Endothelial cell of umbilical vein (primary cell): Measurements from ENCODE around the gene LAMC3. TPM values are rescaled to one million over a fixed set of nuclear protein-coding genes. Genes with fewer than 3 reads are reported as not detected.

Experiments
- BruUV-seq: library from RNA; stranded (reverse); fragments of 400-500 nt; replicated peaks from 2 replicates; lab custom pipeline; 2021; lab: Mats Ljungman, UMichigan
- CTCF ChIA-PET: fragments of 300-600, 350-600 bp; sonication (Branson Sonifier 250); formaldehyde crosslinking; loops from one replicate; lab custom pipeline; 2021; ENCODE audit warnings: antibody characterized with exemption, inconsistent platforms; lab: Charles Lee
- POLR2A ChIA-PET: fragments of 300-600, 350-600 bp; sonication (Branson Sonifier 250); formaldehyde crosslinking; loops from one replicate; lab custom pipeline; 2021; ENCODE audit warnings: antibody characterized with exemption, inconsistent platforms; lab: Charles Lee
- DNase-seq: peaks from one replicate; pipeline ENCODE4 v3.0.0-alpha.2; 2011; ENCODE audit warnings: low read depth, low spot score
- FAIRE-seq: peaks from 2 replicates; lab custom pipeline; 2011; peaks lifted over from hg19 to GRCh38; lab: Jason Lieb, UNC
- H2AFZ ChIP-seq: 2 replicates; pipeline ENCODE4 v1.6.0; 2012; ENCODE audit warnings: low read depth, low read length, control low read depth, inconsistent platforms
- H3K27ac ChIP-seq: 2 replicates; pipeline ENCODE4 v1.5.1; 2011; ENCODE audit warnings: low read depth, mild to moderate bottlenecking, control low read depth, low read length, moderate library complexity; ENCODE audit not compliant: insufficient read depth
- H3K27me3 ChIP-seq, 2 experiments: 2 replicates each; pipeline versions ENCODE4 v1.6.0 to v1.6.1; 2011; ENCODE audit warnings: low read length in 2 of 2, mixed read lengths in 1 of 2; ENCODE audit not compliant: control insufficient read depth in 2 of 2, insufficient read depth in 2 of 2
- H3K36me3 ChIP-seq, 2 experiments: 2 replicates in 1 of 2; 3 replicates in 1 of 2; pipeline ENCODE4 v1.5.1; 2011; ENCODE audit warnings: low read length in 2 of 2, mild to moderate bottlenecking in 1 of 2, moderate library complexity in 1 of 2; ENCODE audit not compliant: control insufficient read depth in 2 of 2, insufficient read depth in 2 of 2; ENCODE audit errors: extremely low read depth in 1 of 2
- H3K4me1 ChIP-seq: 3 replicates; pipeline ENCODE4 v1.5.1; 2011; ENCODE audit warnings: mild to moderate bottlenecking, low read length; ENCODE audit not compliant: control insufficient read depth, insufficient read depth; ENCODE audit errors: extremely low read depth
- H3K4me2 ChIP-seq: 2 replicates; pipeline ENCODE4 v1.6.1; 2011; ENCODE audit warnings: low read length, control low read depth, mixed read lengths; ENCODE audit not compliant: insufficient read depth
- H3K4me3 ChIP-seq, 3 experiments: fragments of 200-600 bp in 1 of 3; sonication (generic), shearing (Covaris generic) in 1 of 3; replicated peaks in 1 of 3; 2 replicates each; pipeline ENCODE4 v1.5.1; 2011 to 2016; ENCODE audit warnings: control low read depth in 3 of 3, low read length in 3 of 3, mild to moderate bottlenecking in 2 of 3, inconsistent platforms in 1 of 3, low read depth in 1 of 3, moderate library complexity in 1 of 3; ENCODE audit not compliant: insufficient read depth in 1 of 3
- H3K79me2 ChIP-seq: 2 replicates; pipeline ENCODE4 v1.6.0; 2012; ENCODE audit warnings: low read length, inconsistent platforms; ENCODE audit not compliant: control insufficient read depth, insufficient read depth
- H3K9ac ChIP-seq: replicated peaks from 2 replicates; pipeline ENCODE3; 2011; ENCODE audit warnings: low read length, control low read depth; ENCODE audit not compliant: insufficient read depth; ENCODE audit errors: extremely low read depth
- H3K9me1 ChIP-seq: replicated peaks from 3 replicates; pipeline ENCODE4 v1.6.0; 2011; ENCODE audit warnings: mild to moderate bottlenecking, low read length; ENCODE audit not compliant: control insufficient read depth, insufficient read depth; ENCODE audit errors: extremely low read depth
- H3K9me3 ChIP-seq: replicated peaks from 2 replicates; pipeline ENCODE4 v1.5.1; 2012; ENCODE audit warnings: low read length, inconsistent platforms; ENCODE audit not compliant: control insufficient read depth, insufficient read depth
- H4K20me1 ChIP-seq: replicated peaks from 2 replicates; pipeline ENCODE3; 2011; ENCODE audit warnings: mild to moderate bottlenecking, low read length; ENCODE audit not compliant: control insufficient read depth, insufficient read depth; ENCODE audit errors: extremely low read depth
- CTCF ChIP-seq, 2 donors: IDR thresholded peaks; 1 replicate in 1 of 2; 2 replicates in 1 of 2; pipeline ENCODE4 v1.5.1; 2011; ENCODE audit warnings: low read length in 2 of 2, mild to moderate bottlenecking in 2 of 2, moderate library complexity in 2 of 2, control low read depth in 1 of 2, inconsistent platforms in 1 of 2, low read depth in 1 of 2; ENCODE audit not compliant: insufficient read depth in 1 of 2; ENCODE audit errors: extremely low read depth in 1 of 2
- EZH2 ChIP-seq: IDR thresholded peaks from 2 replicates; pipeline ENCODE4 v1.6.1; 2012; ENCODE audit warnings: borderline replicate concordance, low read depth, mild to moderate bottlenecking, moderate library complexity, low read length, inconsistent platforms; ENCODE audit not compliant: severe bottlenecking
- FOS ChIP-seq: IDR thresholded peaks from 2 replicates; pipeline ENCODE4 v1.6.1; 2011; ENCODE audit warnings: mild to moderate bottlenecking, low read length, moderate library complexity, borderline replicate concordance; ENCODE audit not compliant: insufficient read depth
- GATA2 ChIP-seq: IDR thresholded peaks from 2 replicates; pipeline ENCODE4 v1.7.0; 2011; ENCODE audit warnings: low read depth, mild to moderate bottlenecking, moderate library complexity, mixed read lengths, low read length; ENCODE audit not compliant: insufficient read length, insufficient read depth
- JUN ChIP-seq: IDR thresholded peaks from 2 replicates; pipeline ENCODE4 v1.6.1; 2011; ENCODE audit warnings: borderline replicate concordance, low read depth; ENCODE audit not compliant: insufficient read length, insufficient read depth
- MAX ChIP-seq: IDR thresholded peaks from 2 replicates; pipeline ENCODE4 v1.6.1; 2011; ENCODE audit not compliant: insufficient read depth, insufficient read length
- MYC ChIP-seq: IDR thresholded peaks from one replicate; pipeline ENCODE4 v1.6.1; 2011; ENCODE audit warnings: mild to moderate bottlenecking, low read depth, low read length
- POLR2A ChIP-seq: IDR thresholded peaks from 2 replicates; pipeline ENCODE4 v1.6.1; 2012; ENCODE audit warnings: low read depth, mild to moderate bottlenecking, control low read depth, low read length
- POLR2AphosphoS5 ChIP-seq: IDR thresholded peaks from 2 replicates; pipeline ENCODE4 v1.6.1; 2012; ENCODE audit warnings: low read depth, mild to moderate bottlenecking, control low read depth, low read length, moderate library complexity; ENCODE audit not compliant: insufficient read depth
- dilution Hi-C: fragments of 300-500 bp; cut with MboI; formaldehyde crosslinking; loops from one replicate; pipeline ENCODE4 v1.15.0; 2019; ENCODE audit warnings: low sequenced_read_pairs; ENCODE audit not compliant: extremely low pct_ligation_motif_present
- intact Hi-C: fragments of 100-400 bp; cut with micrococcal nuclease; formaldehyde crosslinking; loops from one replicate; pipeline ENCODE4 v1.10.0; 2022
- polyA plus RNA-seq, 4 experiments: library from polyadenylated mRNA; depleted of rRNA in 3 of 4; stranded (reverse) in 3 of 4; unstranded in 1 of 4; fragments of >200 nt; gene quantifications; 2 replicates each; pipeline versions ENCODE4 v1.2.1 to v1.2.3, GENCODE V29; 2011 to 2012; ENCODE audit warnings: missing spikeins in 1 of 4
- total RNA-seq: library from RNA; stranded (reverse); gene quantifications from 2 replicates; pipeline ENCODE4 v1.2.3, GENCODE V29; 2021

LAMC3 gene
- total and polyA plus RNA-seq, 2 donors (not counting 3 experiments of a cell fraction or from before 2014, with no cell fraction given) = 0.18 to 0.38 TPM

- Histone ChIP-seq H3K4me1 (no peaks in the 10 kb centered on the region), H3K9ac (no peak overlapping the region), H3K4me2 (no peak overlapping the region), H3K9me3 (no peaks in the 10 kb centered on the region), H2AFZ (no peak overlapping the region), H3K36me3 (no peaks in the 10 kb centered on the region), H3K27me3 (peaks cover 4 to 12% of the 10 kb centered on the region in 2 experiments), H3K27ac (no peak overlapping the region), H3K79me2 (no peaks in the 10 kb centered on the region), H4K20me1 (no peaks in the 10 kb centered on the region), H3K9me1 (no peaks in the 10 kb centered on the region), H3K4me3 (no peak overlapping the region)
- no peak for DNase-seq
- TF ChIP-seq MYC = no peak
- TF ChIP-seq POLR2AphosphoS5 = no peak
- TF ChIP-seq POLR2A = no peak
- no peak for TF ChIP-seq EZH2
- TF ChIP-seq GATA2 = no peak
- no peak for TF ChIP-seq CTCF (IDR thresholded peaks at IDR 0.05; ENCODE audit: extremely low read depth in 1 of 2, insufficient read depth in 1 of 2, low read depth in 1 of 2, low read length in 2 of 2)
- TF ChIP-seq MAX = no peak
- TF ChIP-seq FOS = no peak
- TF ChIP-seq JUN = no peak
- intact Hi-C loops (no loop called here), dilution Hi-C loops (no loop called here)
- ChIA-PET POLR2A (no interaction called here), CTCF (interaction anchor here (3.0 kb wide), 1 partner anchor 56 kb away, joined by 10 read pairs; no protein-coding TSS in a partner anchor)
- no peak for FAIRE-seq
- no TSS peak for BruUV-seq
Measured at GRCh38 chr9:130989891-130990290, 19.1 kb upstream of the LAMC3 start.
